ENCODE results near the gene TGFBR3. TPM values are rescaled to one million over a fixed set of nuclear protein-coding genes. Genes with fewer than 3 reads are reported as not detected.

The TGFBR3 gene
- total RNA-seq, 1 donor from 2014 or later, result 0.60 TPM

GRCh38 chr1:91765293-91765692 lies 120.7 kb downstream of the TGFBR3 start:
- Mint-ChIP-seq H3K36me3 (ENCODE audit: low read depth) (no peaks in the 10 kb centered on the region), H3K4me1 (no peaks in the 10 kb centered on the region), H3K4me3 (no peak overlapping the region), H3K27me3 (no peaks in the 10 kb centered on the region), H3K27ac (no peak overlapping the region), H3K9me3 (no peaks in the 10 kb centered on the region)
- DNase-seq (no peak), ATAC-seq (ENCODE audit: low read depth) (no peak)
- TF ChIP-seq CTCF (IDR thresholded peaks at IDR 0.05), result no peak
- intact Hi-C loops (cut with micrococcal nuclease), result no loop called here
- ChIA-PET CTCF (no interaction called here), POLR2A (no interaction called here)

GRCh38 chr1:91764471-91765115 lies 121.4 kb downstream of the TGFBR3 start:
- no peaks in the 10 kb centered on the region for H3K36me3 Mint-ChIP-seq (ENCODE audit: low read depth)
- no peaks in the 10 kb centered on the region for H3K27me3 Mint-ChIP-seq
- no peak overlapping the region for H3K4me3 Mint-ChIP-seq
- intact Hi-C loops (cut with micrococcal nuclease), result no loop called here
- POLR2A ChIA-PET, result no interaction called here
- ATAC-seq (ENCODE audit: low read depth) (no peak), DNase-seq (no peak)
- no peaks in the 10 kb centered on the region for H3K4me1 Mint-ChIP-seq
- CTCF ChIA-PET, result no interaction called here
- no peak overlapping the region for H3K27ac Mint-ChIP-seq
- no peaks in the 10 kb centered on the region for H3K9me3 Mint-ChIP-seq
- TF ChIP-seq CTCF (IDR thresholded peaks at IDR 0.05), result no peak

GRCh38 chr1:91763252-91763651 lies 122.7 kb downstream of the TGFBR3 start:
- ChIA-PET POLR2A (no interaction called here), CTCF (no interaction called here)
- no peak for ATAC-seq (ENCODE audit: low read depth)
- H3K27ac Mint-ChIP-seq, result no peak overlapping the region
- no peak for TF ChIP-seq CTCF (IDR thresholded peaks at IDR 0.05)
- H3K9me3 Mint-ChIP-seq, result no peaks in the 10 kb centered on the region
- intact Hi-C loops (cut with micrococcal nuclease), result no loop called here
- no peak for DNase-seq
- H3K27me3 Mint-ChIP-seq, result no peaks in the 10 kb centered on the region
- H3K36me3 Mint-ChIP-seq (ENCODE audit: low read depth), result no peaks in the 10 kb centered on the region
- H3K4me3 Mint-ChIP-seq, result no peak overlapping the region
- H3K4me1 Mint-ChIP-seq, result no peaks in the 10 kb centered on the region

- no peaks in the 10 kb centered on the region for H3K27me3 Mint-ChIP-seq
- intact Hi-C loops (cut with micrococcal nuclease), result no loop called here
- no peak overlapping the region for H3K27ac Mint-ChIP-seq
- H3K4me1 Mint-ChIP-seq, result no peaks in the 10 kb centered on the region
- DNase-seq, result no peak
- no peak for TF ChIP-seq CTCF (IDR thresholded peaks at IDR 0.05)
- CTCF ChIA-PET, result no interaction called here
- no peaks in the 10 kb centered on the region for H3K9me3 Mint-ChIP-seq
- H3K4me3 Mint-ChIP-seq, result no peak overlapping the region
- ATAC-seq (ENCODE audit: low read depth), result no peak
- no peaks in the 10 kb centered on the region for H3K36me3 Mint-ChIP-seq (ENCODE audit: low read depth)
- POLR2A ChIA-PET, result no interaction called here
Observed at GRCh38 chr1:91761295-91761721, 124.6 kb downstream of the TGFBR3 start.

GRCh38 chr1:91760512-91760911 lies 125.4 kb downstream of the TGFBR3 start:
- POLR2A ChIA-PET, result no interaction called here
- ATAC-seq (ENCODE audit: low read depth) (no peak), DNase-seq (no peak)
- no peak overlapping the region for H3K27ac Mint-ChIP-seq
- no peaks in the 10 kb centered on the region for H3K27me3 Mint-ChIP-seq
- no peak for TF ChIP-seq CTCF (IDR thresholded peaks at IDR 0.05)
- H3K4me1 Mint-ChIP-seq, result no peaks in the 10 kb centered on the region
- H3K9me3 Mint-ChIP-seq, result no peaks in the 10 kb centered on the region
- H3K4me3 Mint-ChIP-seq, result no peak overlapping the region
- H3K36me3 Mint-ChIP-seq (ENCODE audit: low read depth), result no peaks in the 10 kb centered on the region
- intact Hi-C loops (cut with micrococcal nuclease), result no loop called here
- CTCF ChIA-PET, result no interaction called here

All from activated B cell treated with CpG ODN at 0.5 μM for 24 hours (primary cell).